ENCODE results near the gene NT5M. TPM values are rescaled to one million over a fixed set of nuclear protein-coding genes. Genes with fewer than 3 reads are reported as not detected.

NT5M gene
- total RNA-seq, 2 donors from 2014 or later = 6.5 to 11.8 TPM

- Mint-ChIP-seq H3K36me3 (ENCODE audit: low read depth) (no peaks in the 10 kb centered on the region), H3K4me1 (no peaks in the 10 kb centered on the region), H3K27ac (no peak overlapping the region), H3K27me3 (ENCODE audit: insufficient read depth) (no peaks in the 10 kb centered on the region), H3K9me3 (no peaks in the 10 kb centered on the region), H3K4me3 (no peak overlapping the region)
- peak; percentile 39 for DNase-seq
- no peak for TF ChIP-seq CTCF (conservative IDR thresholded peaks at IDR 0.05)
- no peak overlapping the region for H3K27ac ChIP-seq (ENCODE audit: low read depth, low read length)
- no peak overlapping the region for H3K4me3 ChIP-seq (ENCODE audit: low read length)
- no peaks in the 10 kb centered on the region for H3K4me1 ChIP-seq (ENCODE audit: control insufficient read depth, insufficient read depth, low read length)
- 91 to 97% methylated on average over 7 to 13 of the region's 13 CpGs for WGBS, 2 experiments (ENCODE audit: insufficient coverage in 1 of 2, insufficient read length in 1 of 2)
- H3K9ac ChIP-seq (ENCODE audit: extremely low read depth, low read length, poor library complexity, severe bottlenecking) = no peak overlapping the region
- no peaks in the 10 kb centered on the region for H3K27me3 ChIP-seq (ENCODE audit: control insufficient read depth, insufficient read depth, low read length, poor library complexity, severe bottlenecking)
- H3K36me3 ChIP-seq (ENCODE audit: control insufficient read depth, insufficient read depth, low read length) = no peaks in the 10 kb centered on the region
- H3K9me3 ChIP-seq (ENCODE audit: control insufficient read depth, low read length) = no peaks in the 10 kb centered on the region
These were observed 40.1 kb downstream of the NT5M start for GRCh38 chr17:17343160-17343735.

GRCh38 chr17:17343896-17344506 lies 40.8 kb downstream of the NT5M start:
- H3K27me3 Mint-ChIP-seq (ENCODE audit: insufficient read depth) = no peaks in the 10 kb centered on the region
- H3K9me3 ChIP-seq (ENCODE audit: control insufficient read depth, low read length) = no peaks in the 10 kb centered on the region
- no peaks in the 10 kb centered on the region for H3K9me3 Mint-ChIP-seq
- no peak overlapping the region for H3K4me3 ChIP-seq (ENCODE audit: low read length)
- WGBS, 2 experiments (ENCODE audit: insufficient coverage in 1 of 2, insufficient read length in 1 of 2) = 90 to 91% methylated on average over 9 to 14 of the region's 14 CpGs
- H3K4me3 Mint-ChIP-seq = no peak overlapping the region
- no peaks in the 10 kb centered on the region for H3K27me3 ChIP-seq (ENCODE audit: control insufficient read depth, insufficient read depth, low read length, poor library complexity, severe bottlenecking)
- no peaks in the 10 kb centered on the region for H3K4me1 Mint-ChIP-seq
- H3K36me3 ChIP-seq (ENCODE audit: control insufficient read depth, insufficient read depth, low read length) = no peaks in the 10 kb centered on the region
- H3K27ac Mint-ChIP-seq = no peak overlapping the region
- no peak overlapping the region for H3K9ac ChIP-seq (ENCODE audit: extremely low read depth, low read length, poor library complexity, severe bottlenecking)
- H3K27ac ChIP-seq (ENCODE audit: low read depth, low read length) = no peak overlapping the region
- peak; percentile 39 for DNase-seq
- H3K4me1 ChIP-seq (ENCODE audit: control insufficient read depth, insufficient read depth, low read length) = no peaks in the 10 kb centered on the region
- TF ChIP-seq CTCF (conservative IDR thresholded peaks at IDR 0.05) = no peak
- H3K36me3 Mint-ChIP-seq (ENCODE audit: low read depth) = no peaks in the 10 kb centered on the region

GRCh38 chr17:17344507-17345293 lies 41.5 kb downstream of the NT5M start:
- Histone ChIP-seq H3K9me3 (ENCODE audit: control insufficient read depth, low read length) (no peaks in the 10 kb centered on the region), H3K27ac (ENCODE audit: low read depth, low read length) (no peak overlapping the region), H3K9ac (ENCODE audit: extremely low read depth, low read length, poor library complexity, severe bottlenecking) (no peak overlapping the region), H3K4me1 (ENCODE audit: control insufficient read depth, insufficient read depth, low read length) (no peaks in the 10 kb centered on the region), H3K27me3 (ENCODE audit: control insufficient read depth, insufficient read depth, low read length, poor library complexity, severe bottlenecking) (no peaks in the 10 kb centered on the region), H3K36me3 (ENCODE audit: control insufficient read depth, insufficient read depth, low read length) (no peaks in the 10 kb centered on the region), H3K4me3 (ENCODE audit: low read length) (no peak overlapping the region)
- H3K27me3 Mint-ChIP-seq (ENCODE audit: insufficient read depth) = no peaks in the 10 kb centered on the region
- no peaks in the 10 kb centered on the region for H3K4me1 Mint-ChIP-seq
- WGBS, 2 experiments (ENCODE audit: insufficient coverage in 1 of 2, insufficient read length in 1 of 2) = 90 to 95% methylated on average over 9 to 14 of the region's 14 CpGs
- H3K4me3 Mint-ChIP-seq = no peak overlapping the region
- DNase-seq = peak; percentile 44
- TF ChIP-seq CTCF (conservative IDR thresholded peaks at IDR 0.05) = no peak
- no peak overlapping the region for H3K27ac Mint-ChIP-seq
- no peaks in the 10 kb centered on the region for H3K36me3 Mint-ChIP-seq (ENCODE audit: low read depth)
- no peaks in the 10 kb centered on the region for H3K9me3 Mint-ChIP-seq
